HG03097 (cell line): ENCODE measurements around the gene ETV4.

Source experiments
- ATAC-seq: cut with Tn5 transposase; IDR thresholded peaks from one replicate; pipeline ENCODE4 v1.9.1; 2021; ENCODE audit not compliant: unreplicated experiment, low FRiP score

The ETV4 gene

GRCh38 chr17:43573579-43574321 lies 27.6 kb upstream of the ETV4 start:
- no peak for ATAC-seq

- no peak for ATAC-seq
Observed at GRCh38 chr17:43572368-43572980, 26.3 kb upstream of the ETV4 start.

- no peak for ATAC-seq
Observed at GRCh38 chr17:43570518-43570928, 24.4 kb upstream of the ETV4 start.

- ATAC-seq = no peak
Observed at GRCh38 chr17:43568506-43569082, 22.5 kb upstream of the ETV4 start.

GRCh38 chr17:43563600-43564594 lies 17.8 kb upstream of the ETV4 start:
- no peak for ATAC-seq

GRCh38 chr17:43562679-43563599 lies 16.8 kb upstream of the ETV4 start:
- no peak for ATAC-seq

GRCh38 chr17:43560461-43561427 lies 14.6 kb upstream of the ETV4 start:
- no peak for ATAC-seq

GRCh38 chr17:43559161-43559816 lies 13.1 kb upstream of the ETV4 start:
- no peak for ATAC-seq

- no peak for ATAC-seq
Observed at GRCh38 chr17:43558805-43559160, 12.6 kb upstream of the ETV4 start.

GRCh38 chr17:43556292-43556691 lies 10.2 kb upstream of the ETV4 start:
- ATAC-seq = no peak

GRCh38 chr17:43554857-43555256 lies 8.7 kb upstream of the ETV4 start:
- ATAC-seq = no peak

- ATAC-seq = no peak
Observed at GRCh38 chr17:43553573-43553972, 7.4 kb upstream of the ETV4 start.

GRCh38 chr17:43552229-43552837 lies 6.2 kb upstream of the ETV4 start:
- no peak for ATAC-seq

GRCh38 chr17:43550754-43551153 lies 4.6 kb upstream of the ETV4 start:
- ATAC-seq = no peak

GRCh38 chr17:43549496-43549895 lies 3.4 kb upstream of the ETV4 start:
- ATAC-seq = no peak

- no peak for ATAC-seq
Observed at GRCh38 chr17:43548689-43549379, 2.7 kb upstream of the ETV4 start.

- no peak for ATAC-seq
Observed at GRCh38 chr17:43547659-43548256, 1.6 kb upstream of the ETV4 start.
